DMS53 (cell line): ENCODE results near the gene ARHGEF1.
"Not testable (repeated sequence)": the region's sequence is repeated elsewhere in the genome, so short reads cannot be mapped to it uniquely, and the experiment has no call there.

Source experiments
- DNase-seq: peaks from one replicate; lab custom pipeline; 2025; lab: John Stamatoyannopoulos, UW

The ARHGEF1 gene

DNA sequence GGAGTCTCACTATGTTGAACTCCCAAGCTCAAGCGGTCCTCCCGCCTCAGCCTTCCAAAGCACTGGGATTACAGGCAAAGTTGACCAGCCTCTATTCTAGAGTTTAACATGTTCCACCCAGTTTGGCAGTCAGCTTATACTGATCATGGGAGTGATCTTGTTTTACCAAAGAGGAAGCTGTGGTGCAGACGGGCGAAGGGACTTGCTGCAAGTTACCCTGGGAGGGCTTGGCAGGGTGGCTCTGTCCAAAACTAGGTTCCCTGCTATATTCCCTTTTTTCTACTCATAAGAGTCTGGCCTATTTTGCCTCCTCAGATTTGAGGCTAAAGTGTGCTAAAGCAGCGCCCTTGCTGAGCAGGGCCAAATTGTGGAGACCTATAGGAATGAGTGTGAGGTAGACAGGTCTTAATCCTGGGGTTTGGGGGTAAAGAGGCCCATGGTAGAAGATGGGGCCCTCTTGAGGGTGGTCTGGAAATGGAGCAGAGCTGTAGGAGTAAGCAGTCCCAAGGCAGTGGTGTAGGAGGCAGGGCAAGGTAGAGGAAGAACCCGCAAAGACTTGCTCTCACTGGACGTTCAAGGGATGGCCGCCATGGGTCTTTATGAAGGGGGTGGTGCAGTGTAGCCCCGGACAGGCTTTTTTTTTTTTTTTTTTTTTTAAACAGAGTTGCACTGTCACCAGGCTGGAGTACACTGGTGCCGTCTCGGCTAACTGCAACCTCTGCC, 19.6 kb upstream of the ARHGEF1 start:
- no peak for DNase-seq

DNA sequence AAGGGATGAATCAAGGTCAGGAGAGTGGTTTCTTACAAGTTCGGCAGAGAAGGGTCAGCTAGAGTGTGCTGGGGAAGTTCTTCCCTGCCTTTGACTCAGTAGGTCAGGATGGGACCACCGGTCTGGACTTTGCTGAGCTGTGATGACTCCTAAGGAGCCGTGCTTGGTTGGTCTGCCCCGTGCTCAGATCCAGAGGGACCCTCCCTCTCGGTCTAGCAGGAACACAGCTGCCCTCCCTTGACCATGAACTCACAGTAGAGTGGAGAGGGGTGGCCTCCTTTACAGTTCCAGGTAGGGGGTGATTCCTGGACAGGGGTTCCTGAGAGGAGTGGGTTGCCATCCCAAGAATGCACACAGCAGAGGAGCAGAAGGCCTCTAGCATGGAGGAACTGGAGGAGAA, 18.6 kb upstream of the ARHGEF1 start:
- DNase-seq = no peak

DNA sequence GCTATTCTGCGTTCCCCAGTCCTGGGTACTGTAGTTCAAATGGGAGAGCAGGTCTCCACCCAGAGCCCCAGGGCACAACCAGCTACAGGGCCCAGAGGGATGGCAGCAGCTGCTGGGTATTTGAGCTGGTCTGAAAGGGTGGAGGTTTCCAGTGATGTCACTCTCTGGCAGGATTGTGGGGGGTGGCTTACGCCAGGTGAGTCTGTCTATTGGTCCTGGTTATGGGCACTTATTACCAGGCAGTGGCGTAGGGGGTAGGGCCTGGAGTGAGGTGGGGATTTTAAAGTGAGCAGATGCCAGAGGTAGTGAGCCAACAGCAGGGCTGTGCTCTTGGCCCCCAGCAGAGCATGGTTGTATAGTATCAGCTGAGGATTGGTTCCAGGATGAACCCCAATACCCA, 16.7 kb upstream of the ARHGEF1 start:
- peak; percentile 63 for DNase-seq

DNA sequence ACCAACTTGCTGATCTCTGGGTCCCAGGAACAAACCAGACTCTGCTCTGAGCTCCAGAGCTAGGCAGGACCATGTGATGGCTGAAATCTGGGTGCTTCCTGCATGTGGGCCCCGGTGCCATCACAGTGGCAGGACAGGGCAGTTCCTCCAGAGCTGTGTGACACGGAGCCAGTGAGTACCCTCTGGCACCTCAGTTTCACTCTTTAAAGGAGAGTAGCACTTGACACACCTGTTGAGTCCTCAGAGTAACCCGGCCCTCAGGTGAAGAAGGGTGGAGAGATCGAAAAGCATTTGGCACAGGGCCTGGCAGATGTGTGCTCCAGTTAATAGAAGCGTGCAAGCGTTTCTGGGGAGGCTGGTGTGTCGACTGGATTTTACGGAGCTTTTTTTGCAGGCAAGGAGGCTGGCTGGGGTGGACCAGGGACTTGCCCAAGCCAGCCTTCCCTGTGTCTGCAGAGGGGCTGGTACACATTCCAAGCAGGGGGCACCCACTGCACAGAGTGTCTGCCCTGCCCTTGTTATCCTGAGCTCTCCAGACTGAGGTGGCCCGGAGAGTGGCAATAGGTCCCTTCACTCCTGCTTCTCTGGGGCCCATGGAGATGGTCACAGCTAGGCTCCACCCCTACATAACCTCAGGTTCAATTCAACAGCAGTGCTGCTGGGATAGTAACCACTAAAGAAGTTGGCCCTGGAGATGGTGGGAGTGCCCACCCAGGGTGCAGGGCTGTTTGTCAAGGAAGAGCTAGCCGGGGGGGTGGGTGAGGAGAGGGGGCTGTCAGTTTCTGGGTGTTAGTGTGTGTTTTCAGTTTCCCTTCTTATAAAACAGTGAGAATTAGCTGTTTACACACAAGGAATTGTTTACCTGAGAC, 14.6 kb upstream of the ARHGEF1 start:
- peak; percentile 51 for DNase-seq

- no peak for DNase-seq
Measured at GRCh38 chr19:41868989-41869300, 14.0 kb upstream of the ARHGEF1 start.

DNA sequence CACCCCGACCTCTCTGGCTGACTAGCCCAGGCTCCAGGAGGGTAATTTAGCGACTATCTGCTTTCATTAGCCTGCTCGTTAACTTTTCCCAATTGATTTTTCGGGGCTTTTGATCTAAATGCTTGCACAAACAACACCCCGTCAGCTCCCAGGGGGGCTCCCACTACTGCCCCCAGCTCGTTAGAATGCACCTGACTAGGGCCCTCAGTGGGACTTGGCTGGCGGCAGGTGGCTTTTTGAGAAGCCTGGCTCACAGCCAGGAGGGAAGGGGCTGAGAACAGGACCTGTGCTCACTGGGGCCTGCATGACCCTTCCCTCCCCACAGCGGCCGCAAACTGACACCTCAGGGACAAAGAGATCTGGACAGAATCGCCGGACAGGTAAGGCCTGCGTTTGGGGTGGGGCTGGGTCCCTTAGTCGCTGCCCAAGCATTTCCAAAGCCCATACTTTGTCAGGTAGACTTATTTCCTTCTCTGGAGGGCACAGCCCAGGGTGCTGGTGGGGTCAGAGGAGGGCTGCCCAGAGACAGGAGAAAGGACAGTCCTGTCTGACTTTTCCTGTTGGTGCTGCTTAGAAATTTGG, 13.5 kb upstream of the ARHGEF1 start:
- DNase-seq = peak; percentile 43

DNA sequence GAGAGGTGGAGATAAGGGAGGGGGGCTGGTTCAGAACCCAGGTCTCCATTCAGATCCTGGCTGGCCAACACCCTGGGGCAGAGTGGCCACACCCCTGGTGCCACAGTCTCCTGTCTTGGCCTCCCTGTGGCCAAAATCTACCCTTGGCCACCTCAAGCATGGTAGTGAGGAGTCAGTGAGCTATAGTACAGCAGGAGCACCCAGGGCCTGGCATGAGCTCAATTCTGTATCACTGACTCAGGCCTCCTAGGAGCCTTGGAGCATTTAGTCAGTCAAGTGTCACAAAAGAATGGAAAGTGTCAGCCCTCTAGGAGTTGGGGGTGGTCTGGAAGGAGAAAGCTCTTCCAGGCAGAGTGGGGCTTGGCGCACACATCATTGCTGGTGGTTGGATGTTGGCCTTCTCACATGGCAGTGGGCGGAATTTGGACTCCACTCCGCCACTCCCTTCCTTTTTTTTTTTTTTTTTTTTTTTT, 12.5 kb upstream of the ARHGEF1 start:
- peak; percentile 56 for DNase-seq

GRCh38 chr19:41871573-41872383, 11.2 kb upstream of the ARHGEF1 start:
- DNase-seq = peak; percentile 63

DNA sequence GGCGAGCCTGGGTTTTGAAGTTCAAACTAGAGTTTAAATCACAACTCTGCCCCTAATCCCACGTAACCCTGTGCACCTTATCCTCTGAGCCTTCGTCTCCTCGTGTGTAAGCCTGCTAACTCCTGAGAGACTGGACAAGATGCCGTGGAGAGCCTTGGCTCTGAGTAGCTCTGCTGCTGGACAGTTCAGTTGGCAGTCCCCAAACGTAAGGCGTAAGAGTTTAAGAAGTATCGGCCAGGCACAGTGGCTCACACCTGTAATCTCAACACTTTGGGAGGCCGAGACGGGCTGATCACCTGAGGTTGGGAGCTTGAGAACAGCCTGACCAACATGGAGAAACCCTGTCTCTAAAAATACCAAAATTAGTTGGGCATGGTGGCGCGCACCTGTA, 10.6 kb upstream of the ARHGEF1 start:
- peak; percentile 63 for DNase-seq

- DNase-seq = peak; percentile 97
Measured at GRCh38 chr19:41872775-41873647, 10.0 kb upstream of the ARHGEF1 start.

DNA sequence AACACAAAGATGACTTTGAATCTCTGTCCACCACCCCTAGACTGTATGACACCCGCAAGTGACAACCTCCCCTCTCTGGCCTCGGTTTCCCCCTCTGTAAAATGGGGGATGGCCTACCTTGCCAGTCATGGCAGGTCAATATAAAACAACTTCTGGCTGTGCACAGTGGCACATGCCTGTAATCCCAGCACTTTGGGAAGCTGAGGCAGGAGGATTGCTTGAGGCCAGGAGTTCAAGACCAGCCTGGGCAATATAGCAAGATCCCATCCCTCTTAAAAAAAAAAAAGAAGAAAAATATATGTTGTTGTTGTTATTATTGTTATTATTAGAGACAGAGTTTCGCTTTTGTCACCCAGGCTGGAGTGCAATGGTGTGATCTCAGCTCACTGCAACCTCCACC, 7.0 kb upstream of the ARHGEF1 start:
- not testable (repeated sequence) for DNase-seq

GRCh38 chr19:41876847-41877832, 5.8 kb upstream of the ARHGEF1 start, which contains the start of gene CD79A:
Gene CD79A (plus strand): TSS chr19:41877279. CDS start chr19:41877305, 26 bp downstream.
- no peak for DNase-seq

DNA sequence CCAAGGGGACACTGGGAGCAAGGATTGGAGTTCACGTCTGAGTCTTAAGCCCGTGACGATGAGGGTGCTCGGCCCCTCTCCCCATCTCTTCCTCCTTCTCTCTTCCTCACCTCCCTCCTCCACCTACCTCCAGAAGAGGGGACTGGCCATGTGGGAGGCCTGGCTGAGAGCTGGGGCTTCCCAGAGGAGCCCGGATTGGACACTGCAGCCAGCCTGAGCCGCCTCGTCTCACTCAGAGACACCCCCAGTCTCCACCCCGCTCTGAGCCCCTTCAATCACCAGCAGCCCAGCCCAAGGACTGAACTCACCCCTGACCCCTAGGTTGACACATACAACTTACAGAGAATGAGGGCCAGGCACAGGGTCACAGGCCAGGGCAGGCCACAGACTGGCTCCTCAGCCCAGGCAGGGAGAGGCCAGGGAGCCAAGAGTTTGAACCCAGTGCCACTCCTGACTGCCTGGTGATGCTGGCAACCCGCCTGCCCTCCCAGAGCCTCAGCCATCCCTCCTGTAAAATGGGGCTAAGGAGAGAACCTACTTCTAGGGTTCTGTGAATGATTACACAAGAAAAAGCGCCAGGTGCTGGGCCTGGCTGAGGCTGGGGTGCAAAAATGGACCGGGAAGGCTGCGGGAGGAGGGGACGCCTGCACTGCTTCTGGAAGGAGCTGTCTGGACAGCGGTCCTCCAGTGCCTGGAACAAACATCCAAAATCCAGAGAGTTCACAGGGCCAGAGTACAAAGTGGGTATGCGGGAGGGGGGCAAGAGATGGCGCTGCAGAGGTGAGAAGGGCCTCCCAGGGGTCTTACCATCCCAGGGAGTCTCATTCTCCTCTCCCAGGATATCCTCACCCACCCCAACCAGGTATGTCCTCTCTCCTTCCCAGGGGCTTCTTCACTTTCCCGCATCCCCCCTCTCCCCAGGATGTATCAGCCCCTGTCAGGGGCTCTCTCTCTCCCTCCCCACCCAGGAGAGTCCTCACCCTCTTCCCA, 4.8 kb upstream of the ARHGEF1 start:
- no peak for DNase-seq

GRCh38 chr19:41879080-41879479, 3.9 kb upstream of the ARHGEF1 start:
- no peak for DNase-seq

GRCh38 chr19:41879670-41880328, 3.2 kb upstream of the ARHGEF1 start:
- no peak for DNase-seq

DNA sequence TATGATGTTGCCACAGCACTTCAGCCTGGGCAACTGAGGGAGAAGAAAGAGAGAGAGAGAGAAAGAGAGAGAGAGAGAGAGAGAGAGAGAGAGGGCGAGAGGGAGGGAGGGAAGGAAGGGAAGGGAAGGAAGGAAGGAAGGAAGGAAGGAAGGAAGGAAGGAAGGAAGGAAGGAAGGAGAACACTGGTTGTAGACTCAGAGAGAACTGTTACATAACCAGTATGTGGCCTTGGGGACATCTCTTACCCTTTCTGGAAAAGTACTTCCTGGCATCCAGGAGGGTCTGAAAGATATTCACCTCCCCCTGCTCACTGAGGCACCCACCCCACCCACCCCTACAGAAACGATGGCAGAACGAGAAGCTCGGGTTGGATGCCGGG, 2.7 kb upstream of the ARHGEF1 start:
- DNase-seq = no peak

GRCh38 chr19:41883463-41883820, 458 bp downstream of the ARHGEF1 start:
- DNase-seq = no peak
